ENCODE results near the gene MAST4. TPM values are rescaled to one million over a fixed set of nuclear protein-coding genes. Genes with fewer than 3 reads are reported as not detected.
"Not testable (repeated sequence)": the region's sequence is repeated elsewhere in the genome, so short reads cannot be mapped to it uniquely, and the experiment has no call there.

MAST4 gene
- total RNA-seq, 2 donors from 2014 or later, result 15.9 to 53.1 TPM

DNA sequence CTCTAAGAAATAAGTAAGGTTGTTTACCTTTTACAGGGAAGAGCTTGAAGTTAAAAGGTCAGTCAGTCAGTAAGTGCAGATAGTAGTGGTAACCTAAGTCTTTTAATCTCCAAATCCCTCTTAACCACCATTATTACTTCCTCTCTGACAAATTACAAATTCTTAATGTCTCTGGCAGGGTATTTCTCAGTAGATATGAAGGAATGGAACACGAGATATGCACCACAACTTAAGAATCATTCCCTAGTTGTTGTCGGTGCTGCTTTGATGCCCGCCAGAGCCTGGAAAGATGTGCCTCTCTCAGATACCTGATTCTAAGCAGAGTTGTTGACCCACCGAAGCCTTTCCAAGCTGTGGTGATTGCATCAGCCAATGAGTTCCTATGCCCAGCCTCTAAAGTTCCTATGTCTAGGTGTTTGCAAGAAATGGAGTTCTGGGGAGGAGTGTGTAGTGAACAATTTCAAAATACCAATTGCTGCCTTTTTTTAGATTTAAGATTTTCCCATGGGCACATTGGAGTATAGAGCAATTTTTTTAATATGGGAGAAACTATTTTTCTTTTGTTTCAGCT, 521.9 kb downstream of the MAST4 start:
- Mint-ChIP-seq H3K27me3 (no peaks in the 10 kb centered on the region), H3K27ac (no peak overlapping the region), H3K4me3 (no peak overlapping the region), H3K9me3 (no peaks in the 10 kb centered on the region), H3K4me1 (ENCODE audit: low read depth in 2 of 2) (no peaks in the 10 kb centered on the region), H3K36me3 (no peaks in the 10 kb centered on the region)
- no peak for ATAC-seq
- DNase-seq (ENCODE audit: low spot score), result no peak

GRCh38 chr5:67119010-67119409, 522.8 kb downstream of the MAST4 start:
- ATAC-seq, result no peak
- H3K27me3 Mint-ChIP-seq, result no peaks in the 10 kb centered on the region
- no peaks in the 10 kb centered on the region for H3K4me1 Mint-ChIP-seq (ENCODE audit: low read depth in 2 of 2)
- no peaks in the 10 kb centered on the region for H3K9me3 Mint-ChIP-seq
- H3K36me3 Mint-ChIP-seq, result no peaks in the 10 kb centered on the region
- no peak for DNase-seq (ENCODE audit: low spot score)
- no peak overlapping the region for H3K4me3 Mint-ChIP-seq
- H3K27ac Mint-ChIP-seq, result no peak overlapping the region

GRCh38 chr5:67120032-67120431, 523.8 kb downstream of the MAST4 start:
- ATAC-seq, result no peak
- Mint-ChIP-seq H3K27me3 (no peaks in the 10 kb centered on the region), H3K4me3 (no peak overlapping the region), H3K9me3 (no peaks in the 10 kb centered on the region), H3K36me3 (no peaks in the 10 kb centered on the region), H3K27ac (no peak overlapping the region), H3K4me1 (ENCODE audit: low read depth in 2 of 2) (no peaks in the 10 kb centered on the region)
- no peak for DNase-seq (ENCODE audit: low spot score)

DNA sequence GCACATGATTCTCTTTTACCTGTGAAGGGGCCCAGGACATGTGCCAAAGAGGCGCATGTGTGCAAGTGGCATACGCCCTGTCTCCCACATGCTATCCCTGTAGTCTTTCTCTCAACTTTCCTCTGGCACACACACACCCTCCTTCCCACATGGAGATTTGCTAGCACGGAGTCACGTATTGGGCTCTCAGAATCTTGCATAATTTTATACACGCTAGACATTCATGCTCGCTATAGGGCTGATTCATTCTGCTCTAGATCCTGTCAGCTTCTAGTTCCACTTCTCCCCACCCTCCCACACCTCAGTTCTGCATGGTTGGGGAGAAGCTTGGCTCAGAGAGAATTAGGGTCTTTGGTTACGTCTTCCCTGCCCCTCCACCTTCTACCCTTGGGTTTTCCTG, 527.6 kb downstream of the MAST4 start:
- H3K9me3 Mint-ChIP-seq, result no peaks in the 10 kb centered on the region
- no peaks in the 10 kb centered on the region for H3K27me3 Mint-ChIP-seq
- H3K27ac Mint-ChIP-seq, result no peak overlapping the region
- H3K36me3 Mint-ChIP-seq, result peaks cover 10% of the 10 kb centered on the region
- ATAC-seq (no peak), DNase-seq (ENCODE audit: low spot score) (no peak)
- peaks cover 4 to 5% of the 10 kb centered on the region in 2 donors for H3K4me1 Mint-ChIP-seq (ENCODE audit: low read depth in 2 of 2)
- no peak overlapping the region for H3K4me3 Mint-ChIP-seq

DNA sequence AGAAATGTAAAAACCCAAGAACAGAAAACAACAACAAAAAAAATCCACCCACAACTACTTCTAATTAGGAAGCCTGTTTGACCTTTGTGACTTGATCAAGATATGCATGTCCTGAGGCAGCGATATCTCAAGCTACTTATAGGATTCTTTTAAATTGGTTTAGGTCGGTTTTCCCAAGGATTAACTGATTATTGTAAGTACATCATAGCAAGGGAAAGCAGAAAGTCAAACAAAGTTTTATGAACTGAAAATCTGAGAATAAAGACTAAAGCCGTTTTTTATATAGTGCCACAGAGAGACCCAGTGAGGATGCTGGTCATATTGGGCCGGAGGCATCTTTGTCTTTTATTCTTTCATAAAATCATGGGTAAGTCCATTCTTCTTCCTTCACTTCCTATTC, 528.4 kb downstream of the MAST4 start:
- no peak overlapping the region for H3K4me3 Mint-ChIP-seq
- ATAC-seq, result no peak
- DNase-seq (ENCODE audit: low spot score), result no peak
- peaks cover 10% of the 10 kb centered on the region for H3K36me3 Mint-ChIP-seq
- no peak overlapping the region for H3K27ac Mint-ChIP-seq
- no peaks in the 10 kb centered on the region for H3K27me3 Mint-ChIP-seq
- H3K9me3 Mint-ChIP-seq, result no peaks in the 10 kb centered on the region
- H3K4me1 Mint-ChIP-seq (ENCODE audit: low read depth in 2 of 2), result peaks cover 4 to 5% of the 10 kb centered on the region in 2 donors

- not testable (repeated sequence) for ATAC-seq; H3K4me3 Mint-ChIP-seq; H3K9me3 Mint-ChIP-seq; DNase-seq (ENCODE audit: low spot score); H3K27me3 Mint-ChIP-seq; H3K27ac Mint-ChIP-seq; H3K4me1 Mint-ChIP-seq (ENCODE audit: low read depth in 2 of 2)
- H3K36me3 Mint-ChIP-seq, result peaks cover 10% of the 10 kb centered on the region
Measured at GRCh38 chr5:67127347-67127895, 531.2 kb downstream of the MAST4 start.

DNA sequence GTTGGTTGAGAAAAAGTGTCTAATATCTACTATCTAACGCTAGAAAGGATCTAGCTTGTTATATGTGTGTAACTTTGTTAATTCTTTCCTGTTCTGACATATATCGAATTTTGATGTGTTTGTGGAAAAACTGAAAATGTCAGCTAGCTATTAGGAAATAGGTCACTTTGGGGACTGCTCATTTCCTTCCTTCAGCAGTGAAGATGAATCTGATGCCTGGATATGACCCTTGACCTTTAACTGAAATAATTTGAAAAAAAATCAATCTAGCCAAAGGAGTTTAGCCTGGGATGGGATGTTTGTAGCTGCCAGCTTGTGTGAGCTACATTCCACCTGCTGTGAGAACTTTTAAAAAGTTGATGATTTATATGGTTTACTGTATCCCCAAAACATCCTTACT, 533.6 kb downstream of the MAST4 start:
- H3K27ac Mint-ChIP-seq, result no peak overlapping the region
- no peaks in the 10 kb centered on the region for H3K27me3 Mint-ChIP-seq
- peaks cover 4 to 5% of the 10 kb centered on the region in 2 donors for H3K4me1 Mint-ChIP-seq (ENCODE audit: low read depth in 2 of 2)
- H3K36me3 Mint-ChIP-seq, result peaks cover 13% of the 10 kb centered on the region
- DNase-seq (ENCODE audit: low spot score), result no peak
- H3K9me3 Mint-ChIP-seq, result no peaks in the 10 kb centered on the region
- no peak for ATAC-seq
- H3K4me3 Mint-ChIP-seq, result no peak overlapping the region

DNA sequence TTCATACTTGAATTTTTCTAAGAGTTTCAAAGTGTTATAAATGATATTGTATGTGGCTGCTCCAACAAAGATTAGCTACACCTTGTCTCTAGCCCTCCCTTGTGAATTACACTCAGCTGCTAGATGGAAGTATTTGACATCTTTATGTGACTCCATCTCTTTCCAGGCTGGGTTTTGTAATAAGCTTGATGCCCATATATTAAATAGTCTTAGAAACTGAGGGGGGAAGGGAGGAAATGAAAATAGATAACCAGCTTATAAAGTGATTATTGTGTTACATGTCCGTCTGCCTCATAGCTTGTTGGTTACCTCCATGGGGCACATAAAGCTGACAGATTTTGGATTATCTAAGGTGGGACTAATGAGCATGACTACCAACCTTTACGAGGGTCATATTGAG, 537.0 kb downstream of the MAST4 start:
- Mint-ChIP-seq H3K4me3 (no peak overlapping the region), H3K36me3 (peaks cover 4% of the 10 kb centered on the region), H3K27me3 (no peaks in the 10 kb centered on the region), H3K4me1 (ENCODE audit: low read depth in 2 of 2) (no peaks in the 10 kb centered on the region), H3K27ac (no peak overlapping the region), H3K9me3 (no peaks in the 10 kb centered on the region)
- ATAC-seq (no peak), DNase-seq (ENCODE audit: low spot score) (no peak)

DNA sequence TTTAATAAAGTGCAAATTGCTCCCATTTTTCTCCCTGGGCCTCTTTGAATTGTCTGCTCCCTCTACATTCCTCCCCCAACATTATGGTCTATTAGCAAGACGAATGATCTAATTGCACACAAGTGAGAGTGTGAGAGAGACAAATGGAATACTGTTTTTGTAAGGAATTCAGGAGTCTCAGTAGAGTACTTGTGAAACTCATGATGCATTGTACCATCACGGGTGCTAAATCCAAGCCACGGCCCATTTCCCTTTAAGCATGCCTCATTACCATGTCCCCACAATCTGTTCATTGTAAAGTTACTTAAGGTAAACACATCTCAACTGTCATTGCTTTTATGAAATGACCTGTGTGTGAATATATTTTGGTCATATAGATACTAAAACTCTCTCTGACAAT, 537.6 kb downstream of the MAST4 start:
- no peaks in the 10 kb centered on the region for H3K27me3 Mint-ChIP-seq
- no peak overlapping the region for H3K27ac Mint-ChIP-seq
- no peak for ATAC-seq
- no peaks in the 10 kb centered on the region for H3K9me3 Mint-ChIP-seq
- H3K4me3 Mint-ChIP-seq, result no peak overlapping the region
- peaks cover 4% of the 10 kb centered on the region for H3K36me3 Mint-ChIP-seq
- no peaks in the 10 kb centered on the region for H3K4me1 Mint-ChIP-seq (ENCODE audit: low read depth in 2 of 2)
- DNase-seq (ENCODE audit: low spot score), result no peak

DNA sequence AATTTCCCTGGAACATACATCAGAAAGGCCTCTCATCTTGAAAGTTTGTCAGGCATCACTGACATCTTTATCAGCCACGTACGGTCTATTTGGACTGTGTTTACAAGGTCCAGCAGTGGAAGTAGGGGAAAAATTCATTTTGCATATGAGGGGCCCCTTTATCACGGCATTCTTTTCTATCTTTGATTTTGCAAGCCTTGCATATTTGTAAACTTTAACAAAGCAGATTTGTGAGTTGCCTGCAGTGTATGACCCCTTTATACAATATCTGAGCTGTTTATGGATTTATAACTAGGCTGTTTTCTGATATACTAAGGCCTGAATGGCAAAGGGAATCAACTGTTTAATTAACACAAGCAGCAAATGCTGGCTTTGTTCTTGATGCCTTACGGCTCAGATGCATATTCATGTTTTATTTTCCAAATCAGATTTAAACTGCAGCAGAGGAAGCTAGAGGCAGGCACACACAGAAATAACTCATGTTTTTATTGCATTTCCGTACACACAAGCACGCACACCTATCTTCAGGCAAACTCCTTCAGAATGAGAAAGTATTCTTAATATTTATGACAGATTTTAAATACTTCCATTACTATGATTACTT, 539.3 kb downstream of the MAST4 start:
- ATAC-seq (no peak), DNase-seq (ENCODE audit: low spot score) (no peak)
- H3K36me3 Mint-ChIP-seq, result peaks cover 4% of the 10 kb centered on the region
- no peak overlapping the region for H3K4me3 Mint-ChIP-seq
- H3K9me3 Mint-ChIP-seq, result no peaks in the 10 kb centered on the region
- H3K27me3 Mint-ChIP-seq, result no peaks in the 10 kb centered on the region
- no peak overlapping the region for H3K27ac Mint-ChIP-seq
- H3K4me1 Mint-ChIP-seq (ENCODE audit: low read depth in 2 of 2), result no peaks in the 10 kb centered on the region

- Mint-ChIP-seq H3K27me3 (no peaks in the 10 kb centered on the region), H3K4me1 (ENCODE audit: low read depth in 2 of 2) (no peaks in the 10 kb centered on the region), H3K4me3 (no peak overlapping the region), H3K27ac (no peak overlapping the region), H3K36me3 (peaks cover 7% of the 10 kb centered on the region), H3K9me3 (no peaks in the 10 kb centered on the region)
- ATAC-seq (no peak), DNase-seq (ENCODE audit: low spot score) (no peak)
Measured at GRCh38 chr5:67139030-67139429, 542.8 kb downstream of the MAST4 start.

- H3K9me3 Mint-ChIP-seq, result no peaks in the 10 kb centered on the region
- DNase-seq (ENCODE audit: low spot score), result no peak
- peaks cover 4% of the 10 kb centered on the region for H3K36me3 Mint-ChIP-seq
- H3K27me3 Mint-ChIP-seq, result no peaks in the 10 kb centered on the region
- no peaks in the 10 kb centered on the region for H3K4me1 Mint-ChIP-seq (ENCODE audit: low read depth in 2 of 2)
- ATAC-seq, result no peak
- no peak overlapping the region for H3K27ac Mint-ChIP-seq
- H3K4me3 Mint-ChIP-seq, result no peak overlapping the region
Measured at GRCh38 chr5:67140413-67140812, 544.2 kb downstream of the MAST4 start.

DNA sequence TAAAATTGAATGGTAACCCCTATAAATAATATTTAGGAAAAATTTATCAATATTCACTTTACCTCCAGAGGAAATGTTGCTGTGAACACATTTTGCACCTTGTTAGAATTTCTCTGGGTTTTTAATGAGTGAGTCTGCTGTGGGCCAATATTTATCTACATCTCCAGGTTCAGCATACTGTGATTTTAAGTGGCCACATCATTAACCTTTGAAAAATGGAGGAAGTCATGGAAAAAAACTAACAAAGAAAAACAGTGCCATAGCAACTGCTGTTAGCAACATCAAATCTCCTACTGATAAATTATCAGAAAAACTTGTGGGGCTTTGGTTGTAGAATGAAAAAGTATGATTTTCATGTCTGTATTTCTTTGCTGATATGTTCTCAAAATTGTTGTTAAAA, 545.5 kb downstream of the MAST4 start:
- Mint-ChIP-seq H3K4me3 (no peak overlapping the region), H3K27me3 (no peaks in the 10 kb centered on the region), H3K36me3 (peaks cover 4% of the 10 kb centered on the region), H3K4me1 (ENCODE audit: low read depth in 2 of 2) (no peaks in the 10 kb centered on the region), H3K9me3 (no peaks in the 10 kb centered on the region), H3K27ac (no peak overlapping the region)
- ATAC-seq (no peak), DNase-seq (ENCODE audit: low spot score) (no peak)

- H3K4me3 Mint-ChIP-seq, result no peak overlapping the region
- no peaks in the 10 kb centered on the region for H3K27me3 Mint-ChIP-seq
- no peak overlapping the region for H3K27ac Mint-ChIP-seq
- H3K9me3 Mint-ChIP-seq, result no peaks in the 10 kb centered on the region
- DNase-seq (ENCODE audit: low spot score), result no peak
- ATAC-seq, result no peak
- no peaks in the 10 kb centered on the region for H3K4me1 Mint-ChIP-seq (ENCODE audit: low read depth in 2 of 2)
- peaks cover 4% of the 10 kb centered on the region for H3K36me3 Mint-ChIP-seq
Measured at GRCh38 chr5:67142816-67143215, 546.6 kb downstream of the MAST4 start.

- peaks cover 4% of the 10 kb centered on the region for H3K36me3 Mint-ChIP-seq
- no peak for DNase-seq (ENCODE audit: low spot score)
- H3K4me3 Mint-ChIP-seq, result no peak overlapping the region
- H3K9me3 Mint-ChIP-seq, result no peaks in the 10 kb centered on the region
- no peaks in the 10 kb centered on the region for H3K4me1 Mint-ChIP-seq (ENCODE audit: low read depth in 2 of 2)
- no peak for ATAC-seq
- no peaks in the 10 kb centered on the region for H3K27me3 Mint-ChIP-seq
- H3K27ac Mint-ChIP-seq, result no peak overlapping the region
Measured at GRCh38 chr5:67143549-67143948, 547.4 kb downstream of the MAST4 start.

Data from natural killer cell treated with Interleukin-12 subunit alpha and Interleukin-12 subunit beta and Interleukin-15 and Interleukin-18, amount 100 ng/mL, for 72 hours (primary cell).